SK-N-SH treated with all-trans-retinoic acid at 6 μM for 48 hours (cell line): ENCODE measurements around the gene SNX13.

ENCODE experiments used
- ARNTL ChIP-seq: fragments of 450-650 bp; formaldehyde crosslinking; IDR thresholded peaks from 2 replicates; pipeline ENCODE4 v1.5.0; 2020; ENCODE audit warnings: low read depth, mild to moderate bottlenecking, moderate library complexity, borderline replicate concordance
- CSDC2 ChIP-seq: fragments of 250-450 bp; sonication (Bioruptor Pico); IDR thresholded peaks from 2 replicates; pipeline ENCODE4 v1.5.0; 2020; ENCODE audit warnings: mild to moderate bottlenecking, moderate library complexity
- PATZ1 ChIP-seq: fragments of 250-450 bp; sonication (Bioruptor Pico); IDR thresholded peaks from 2 replicates; pipeline ENCODE4 v1.8.0; 2020; ENCODE audit warnings: mild to moderate bottlenecking, moderate library complexity, borderline replicate concordance
- SNAI2 ChIP-seq: fragments of 250-450 bp; sonication (Bioruptor Pico); IDR thresholded peaks from 2 replicates; pipeline ENCODE4 v1.5.0; 2020; ENCODE audit warnings: mild to moderate bottlenecking, moderate library complexity
- ZNF565 ChIP-seq: fragments of 450-650 bp; formaldehyde crosslinking; conservative IDR thresholded peaks from 2 replicates; pipeline ENCODE4 v1.5.0; 2020; ENCODE audit warnings: low read depth, mild to moderate bottlenecking, moderate library complexity

- no peak for TF ChIP-seq ZNF565 (CRISPR knock-in tag)
- no peak for TF ChIP-seq CSDC2 (CRISPR knock-in tag)
- no peak for TF ChIP-seq ARNTL (CRISPR knock-in tag)
- TF ChIP-seq SNAI2 (CRISPR knock-in tag), result no peak
- TF ChIP-seq PATZ1 (CRISPR knock-in tag), result no peak
These were observed 108.1 kb downstream of the SNX13 start for GRCh38 chr7:17832242-17832641.
